ENCODE data around the gene NFATC2. TPM values are rescaled to one million over a fixed set of nuclear protein-coding genes. Genes with fewer than 3 reads are reported as not detected.

NFATC2 gene
- total and polyA plus RNA-seq, 2 of the 8 experiments (the other 6 are each of a cell fraction or from before 2014, with no cell fraction given), result 0.27 to 0.91 TPM

- no peak overlapping the region for H3K4ac ChIP-seq (replicated peaks; ENCODE audit: insufficient read length, low read depth, low read length)
- no peak overlapping the region for H3K9ac ChIP-seq (replicated peaks in 1 of 4; ENCODE audit: extremely low read depth in 1 of 4, low read depth in 3 of 4, low read length in 3 of 4)
- no peaks in the 10 kb centered on the region for H4K20me1 ChIP-seq (replicated peaks in 1 of 2; ENCODE audit: control insufficient read depth in 1 of 2, insufficient read depth in 2 of 2, low read length in 2 of 2)
- H3K56ac ChIP-seq (replicated peaks; ENCODE audit: insufficient read length, low read depth, low read length), result no peak overlapping the region
- H3K4me3 ChIP-seq (ENCODE audit: extremely low read depth in 1 of 4, insufficient read depth in 2 of 4, low read depth in 3 of 4, low read length in 4 of 4), result no peak overlapping the region
- H3K27ac ChIP-seq (ENCODE audit: low read depth, low read length), result no peak overlapping the region
- TF ChIP-seq RXRA (IDR thresholded peaks at IDR 0.05; ENCODE audit: insufficient read depth, low read depth, low read length) (no peak), TAF1 (IDR thresholded peaks at IDR 0.05; ENCODE audit: low read depth, low read length) (no peak), CHD2 (IDR thresholded peaks at IDR 0.05; ENCODE audit: low read length) (no peak), SAP30 (IDR thresholded peaks at IDR 0.05; ENCODE audit: insufficient read depth, insufficient replicate concordance, low read length) (no peak), USF2 (IDR thresholded peaks at IDR 0.05; ENCODE audit: low read length) (no peak), SP4 (IDR thresholded peaks at IDR 0.05; ENCODE audit: low read length) (no peak), RAD21 (IDR thresholded peaks at IDR 0.05 in 1 of 2, conservative IDR thresholded peaks at IDR 0.05 in 1 of 2; ENCODE audit: low read depth in 2 of 2, low read length in 2 of 2) (no peak), KDM4A (IDR thresholded peaks at IDR 0.05; ENCODE audit: low read depth, low read length, severe bottlenecking) (no peak), ASH2L (IDR thresholded peaks at IDR 0.05; ENCODE audit: low read length) (no peak), POU5F1 (IDR thresholded peaks at IDR 0.05; ENCODE audit: low read depth, low read length) (no peak)
- no peak overlapping the region for H2AK5ac ChIP-seq (ENCODE audit: low read depth, low read length)
- no peak overlapping the region for H4K91ac ChIP-seq (replicated peaks; ENCODE audit: insufficient read length, low read length)
- H3K23ac ChIP-seq (ENCODE audit: insufficient read length), result no peak overlapping the region
- no peak overlapping the region for H2BK15ac ChIP-seq (ENCODE audit: low read length)
- no peak overlapping the region for H3K18ac ChIP-seq (ENCODE audit: extremely low read depth, low read length)
- no peaks in the 10 kb centered on the region for H3K9me3 ChIP-seq (ENCODE audit: insufficient read depth in 2 of 2, low read depth in 1 of 2, low read length in 1 of 2)
- POLR2A ChIA-PET (ENCODE audit: partially characterized antibody), result no interaction called here
- no peak overlapping the region for H3K4me2 ChIP-seq (ENCODE audit: insufficient read depth in 1 of 2, low read depth in 2 of 2, low read length in 2 of 2)
- FAIRE-seq, result no peak
- H2AFZ ChIP-seq (ENCODE audit: low read length), result no peak overlapping the region
- no peak for DNase-seq (ENCODE audit: low read depth in 1 of 2, low spot score in 2 of 2)
- no peak overlapping the region for H3K14ac ChIP-seq (ENCODE audit: insufficient read length)
- H2BK20ac ChIP-seq (ENCODE audit: low read length), result no peak overlapping the region
- no peak overlapping the region for H2BK12ac ChIP-seq (ENCODE audit: low read depth, low read length)
- no peak overlapping the region for H4K5ac ChIP-seq (ENCODE audit: insufficient read length, low read depth, low read length)
- H2BK120ac ChIP-seq (replicated peaks; ENCODE audit: low read depth, low read length), result no peak overlapping the region
- no peaks in the 10 kb centered on the region; a peak in 1 of 7 replicates for H3K4me1 ChIP-seq (replicated peaks in 1 of 4; ENCODE audit: control insufficient read depth in 3 of 4, insufficient read depth in 4 of 4, low read length in 3 of 4)
- no peaks in the 10 kb centered on the region for H3K36me3 ChIP-seq (ENCODE audit: control insufficient read depth in 2 of 4, insufficient read depth in 4 of 4, low read length in 3 of 4)
- no peaks in the 10 kb centered on the region for H3K27me3 ChIP-seq (replicated peaks in 1 of 4; ENCODE audit: control insufficient read depth in 3 of 4, extremely low read depth in 1 of 4, insufficient read depth in 3 of 4, low read length in 3 of 4)
- no peaks in the 10 kb centered on the region for H3K79me1 ChIP-seq (ENCODE audit: low read depth, low read length)
- no peaks in the 10 kb centered on the region for H3K23me2 ChIP-seq (ENCODE audit: low read depth, low read length)
- CTCF ChIA-PET (ENCODE audit: partially characterized antibody), result interaction anchor here (0.7 to 1.6 kb wide), 3 partner anchors 17 to 538 kb away, joined by 3 to 5 read pairs (median 4); no protein-coding TSS in a partner anchor
- no peak overlapping the region for H4K8ac ChIP-seq (ENCODE audit: extremely low read depth, insufficient read depth, low read length)
- 87% methylated on average over 8 of the region's 8 CpGs; no CpG with 5 or more reads in 1 of the 2 experiments for WGBS, 2 experiments (ENCODE audit: extremely low coverage in 1 of 2, insufficient coverage in 1 of 2, insufficient read length in 1 of 2, insufficient replicate concordance in 2 of 2, low coverage in 1 of 2, low lambda C conversion rate in 2 of 2, missing lambda C conversion rate in 1 of 2)
- no peaks in the 10 kb centered on the region for H3K79me2 ChIP-seq (ENCODE audit: control insufficient read depth in 1 of 2, insufficient read depth in 2 of 2, low read length in 2 of 2)
- H2BK5ac ChIP-seq (ENCODE audit: low read depth, low read length), result no peak overlapping the region
These were observed 16.4 kb downstream of the NFATC2 start for GRCh38 chr20:51526106-51526470.
